C4-2B (cell line): ENCODE results near the gene ILKAP.

Experiments used
- ZFX ChIP-seq: fragments of 450-650 bp; IDR thresholded peaks from 2 replicates; pipeline ENCODE4 v1.6.1; 2017
- TF ChIP-seq, protein P1 (sequence below): fragments of 450-650 bp; conservative IDR thresholded peaks from 2 replicates; pipeline ENCODE4 v1.5.1; 2017; ENCODE audit warnings: mild to moderate bottlenecking

DNA sequence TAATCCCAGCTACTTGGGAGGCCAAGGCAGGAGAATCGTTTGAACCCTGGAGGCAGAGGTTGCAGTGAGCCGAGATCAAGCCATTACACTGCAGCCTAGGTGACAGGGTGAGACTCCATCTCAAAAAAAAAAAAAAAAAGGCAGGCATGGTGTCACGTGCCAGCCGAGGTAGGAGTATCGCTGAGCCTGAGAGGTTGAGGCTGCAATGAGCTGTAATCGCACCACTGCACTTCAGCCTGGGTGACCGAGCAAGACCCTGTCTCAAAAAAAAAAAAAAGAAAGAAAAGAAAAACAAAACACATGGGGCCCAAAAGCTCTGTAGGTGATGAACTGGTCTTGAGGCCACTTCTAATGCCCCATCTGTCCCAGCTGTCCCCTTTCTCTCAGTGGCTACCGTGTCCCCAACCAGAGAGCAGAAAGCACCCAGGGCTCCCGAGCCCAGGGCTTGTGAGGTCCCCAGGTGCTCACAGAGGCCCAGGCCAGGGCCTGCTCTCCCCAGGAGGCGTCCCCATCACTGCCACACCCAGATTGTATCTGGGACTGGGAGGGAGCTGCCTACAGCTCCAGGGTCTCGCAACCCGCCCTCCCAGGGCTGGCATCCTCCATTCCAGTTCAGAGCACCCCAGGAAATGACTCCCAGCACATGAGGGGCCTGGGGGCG is 56.5 kb downstream of the ILKAP start:
- TF ChIP-seq, protein P1, sequence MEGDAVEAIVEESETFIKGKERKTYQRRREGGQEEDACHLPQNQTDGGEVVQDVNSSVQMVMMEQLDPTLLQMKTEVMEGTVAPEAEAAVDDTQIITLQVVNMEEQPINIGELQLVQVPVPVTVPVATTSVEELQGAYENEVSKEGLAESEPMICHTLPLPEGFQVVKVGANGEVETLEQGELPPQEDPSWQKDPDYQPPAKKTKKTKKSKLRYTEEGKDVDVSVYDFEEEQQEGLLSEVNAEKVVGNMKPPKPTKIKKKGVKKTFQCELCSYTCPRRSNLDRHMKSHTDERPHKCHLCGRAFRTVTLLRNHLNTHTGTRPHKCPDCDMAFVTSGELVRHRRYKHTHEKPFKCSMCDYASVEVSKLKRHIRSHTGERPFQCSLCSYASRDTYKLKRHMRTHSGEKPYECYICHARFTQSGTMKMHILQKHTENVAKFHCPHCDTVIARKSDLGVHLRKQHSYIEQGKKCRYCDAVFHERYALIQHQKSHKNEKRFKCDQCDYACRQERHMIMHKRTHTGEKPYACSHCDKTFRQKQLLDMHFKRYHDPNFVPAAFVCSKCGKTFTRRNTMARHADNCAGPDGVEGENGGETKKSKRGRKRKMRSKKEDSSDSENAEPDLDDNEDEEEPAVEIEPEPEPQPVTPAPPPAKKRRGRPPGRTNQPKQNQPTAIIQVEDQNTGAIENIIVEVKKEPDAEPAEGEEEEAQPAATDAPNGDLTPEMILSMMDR = no peak
- no peak for TF ChIP-seq ZFX
